AG04450 (cell line): ENCODE data around the gene ABCF2. TPM values are rescaled to one million over a fixed set of nuclear protein-coding genes. Genes with fewer than 3 reads are reported as not detected.

Experiments used
- CTCF ChIA-PET: fragments of 300-600, 350-600 bp; formaldehyde crosslinking; extraction: SDS; loops from one replicate; lab custom pipeline; 2022; ENCODE audit warnings: antibody characterized with exemption, inconsistent platforms; lab: Charles Lee
- POLR2A ChIA-PET: fragments of 350-600 bp; formaldehyde crosslinking; extraction: SDS; loops from one replicate; lab custom pipeline; 2021; ENCODE audit warnings: antibody characterized with exemption, inconsistent platforms; lab: Yijun Ruan, JAX
- DNase-seq: peaks from one replicate; pipeline ENCODE4 v3.0.0-alpha.2; 2011; ENCODE audit warnings: low read depth, low spot score
- H3K27ac ChIP-seq: one replicate; pipeline ENCODE4 v1.5.1; 2012; ENCODE audit warnings: low read depth, low read length, control low read depth
- H3K27me3 ChIP-seq: one replicate; pipeline ENCODE4 v1.6.0; 2012; ENCODE audit warnings: low read length; ENCODE audit not compliant: control insufficient read depth, insufficient read depth
- H3K4me3 ChIP-seq: 2 replicates; pipeline ENCODE4 v1.5.1; 2011; ENCODE audit warnings: mild to moderate bottlenecking, low read depth, low read length, control low read depth
- H3K9me3 ChIP-seq: 2 replicates; pipeline ENCODE4 v1.5.1; 2012; ENCODE audit warnings: low read length; ENCODE audit not compliant: control insufficient read depth, insufficient read depth
- polyA plus RNA-seq: library from polyadenylated mRNA; depleted of rRNA; stranded (reverse); fragments of >200 nt; gene quantifications from 2 replicates; pipeline ENCODE4 v1.2.3, GENCODE V29; 2011
- TF ChIP-seq, protein P1 (sequence below): IDR thresholded peaks from 2 replicates; pipeline ENCODE4 v1.5.1; 2011; ENCODE audit warnings: low read depth, low read length, control low read depth, inconsistent platforms

The ABCF2 gene
- polyA plus RNA-seq, 1 experiment: 31.0 TPM

DNA sequence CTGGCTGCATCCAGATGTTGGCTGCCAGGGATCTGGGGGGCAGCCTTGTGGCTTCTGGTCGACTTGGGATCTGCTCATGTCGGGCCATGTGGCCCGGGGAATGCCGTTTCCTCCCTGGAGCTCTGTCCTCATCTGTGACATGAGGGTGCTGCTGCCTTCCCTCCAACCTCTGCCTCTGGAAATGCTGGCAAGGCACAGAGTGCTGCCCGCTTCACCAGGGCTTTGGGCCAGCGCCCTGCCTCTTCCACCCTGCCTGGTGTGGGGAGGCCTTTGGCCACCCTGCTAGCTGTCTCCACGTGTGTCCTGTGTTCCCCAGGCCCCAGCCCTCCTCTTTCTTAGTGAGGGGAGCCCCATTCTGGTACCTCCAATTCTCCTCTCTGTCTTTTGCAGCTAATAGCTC is 27.3 kb upstream of the ABCF2 start:
- no peak for DNase-seq
- H3K4me3 ChIP-seq: no peak overlapping the region
- TF ChIP-seq, protein P1, sequence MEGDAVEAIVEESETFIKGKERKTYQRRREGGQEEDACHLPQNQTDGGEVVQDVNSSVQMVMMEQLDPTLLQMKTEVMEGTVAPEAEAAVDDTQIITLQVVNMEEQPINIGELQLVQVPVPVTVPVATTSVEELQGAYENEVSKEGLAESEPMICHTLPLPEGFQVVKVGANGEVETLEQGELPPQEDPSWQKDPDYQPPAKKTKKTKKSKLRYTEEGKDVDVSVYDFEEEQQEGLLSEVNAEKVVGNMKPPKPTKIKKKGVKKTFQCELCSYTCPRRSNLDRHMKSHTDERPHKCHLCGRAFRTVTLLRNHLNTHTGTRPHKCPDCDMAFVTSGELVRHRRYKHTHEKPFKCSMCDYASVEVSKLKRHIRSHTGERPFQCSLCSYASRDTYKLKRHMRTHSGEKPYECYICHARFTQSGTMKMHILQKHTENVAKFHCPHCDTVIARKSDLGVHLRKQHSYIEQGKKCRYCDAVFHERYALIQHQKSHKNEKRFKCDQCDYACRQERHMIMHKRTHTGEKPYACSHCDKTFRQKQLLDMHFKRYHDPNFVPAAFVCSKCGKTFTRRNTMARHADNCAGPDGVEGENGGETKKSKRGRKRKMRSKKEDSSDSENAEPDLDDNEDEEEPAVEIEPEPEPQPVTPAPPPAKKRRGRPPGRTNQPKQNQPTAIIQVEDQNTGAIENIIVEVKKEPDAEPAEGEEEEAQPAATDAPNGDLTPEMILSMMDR: no peak
- H3K27me3 ChIP-seq: peaks cover 19% of the 10 kb centered on the region
- H3K27ac ChIP-seq: no peak overlapping the region
- POLR2A ChIA-PET: no interaction called here
- CTCF ChIA-PET: interaction anchor here (1.1 kb wide), 1 partner anchor 12 kb away, joined by 3 read pairs; no protein-coding TSS in a partner anchor
- no peaks in the 10 kb centered on the region; the same call in 1 of the 2 replicates for H3K9me3 ChIP-seq

DNA sequence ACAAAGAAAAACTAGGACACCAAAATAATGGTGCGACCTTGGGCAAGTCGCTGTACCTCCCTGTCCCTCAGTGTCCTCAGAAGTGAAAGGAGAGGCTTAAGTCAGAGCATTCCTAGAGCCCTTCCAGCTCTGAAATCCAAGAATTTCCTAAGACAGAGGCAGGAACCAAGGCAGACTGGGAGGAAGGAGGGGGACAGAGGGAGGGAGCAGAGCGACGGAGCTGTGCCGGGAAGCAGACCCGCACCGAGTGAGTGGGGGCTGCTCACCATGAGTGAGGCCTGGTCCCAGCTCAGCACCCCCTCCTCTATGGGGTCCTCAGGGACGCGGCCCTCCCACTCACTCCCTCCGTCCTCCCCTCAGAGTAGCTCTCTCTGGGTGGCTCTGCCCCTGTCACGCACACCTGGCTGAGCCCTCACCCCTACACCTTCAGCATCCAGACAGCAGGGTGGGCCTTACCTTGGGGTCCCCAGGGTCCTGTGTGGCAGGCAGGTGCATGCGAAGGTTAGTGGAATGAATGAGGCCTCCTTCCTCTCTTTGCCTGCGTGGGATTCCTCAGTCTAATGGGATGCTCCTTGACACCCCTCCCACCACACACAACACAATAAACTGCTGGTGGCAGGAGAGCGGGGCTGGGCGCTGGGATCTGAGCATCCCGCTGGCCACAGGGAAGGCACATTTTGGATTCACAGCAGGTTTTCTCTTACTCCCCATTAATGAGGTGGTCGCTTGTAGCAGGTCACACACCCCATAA is 26.1 kb upstream of the ABCF2 start:
- DNase-seq: no peak

DNA sequence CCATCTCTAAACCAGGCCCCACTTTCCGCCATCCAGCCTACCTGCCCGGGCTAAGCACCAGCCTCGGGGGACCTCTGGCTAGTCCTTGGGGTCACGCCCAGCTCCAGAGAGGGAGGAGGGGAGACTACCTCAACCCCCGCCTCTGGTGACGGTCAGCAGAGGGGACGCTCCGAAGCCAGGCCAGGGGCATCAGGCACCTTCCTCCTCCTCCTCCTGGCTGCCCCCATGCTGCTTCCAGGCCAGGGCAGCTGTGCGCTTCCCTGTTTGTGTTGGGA is 25.5 kb upstream of the ABCF2 start:
- H3K27me3 ChIP-seq: peaks cover 8% of the 10 kb centered on the region
- peak overlapping the region; percentile 61 for H3K4me3 ChIP-seq
- CTCF ChIA-PET: interaction anchor here (0.6 to 3.1 kb wide), 7 partner anchors 9 to 142 kb away, joined by 3 to 16 read pairs (median 5); no protein-coding TSS in a partner anchor
- peak overlapping the region; percentile 85 for H3K27ac ChIP-seq
- H3K9me3 ChIP-seq: no peaks in the 10 kb centered on the region; the same call in 1 of the 2 replicates
- no peak for DNase-seq
- TF ChIP-seq, protein P1: no peak
- POLR2A ChIA-PET: interaction anchor here (1.0 to 1.6 kb wide), 4 partner anchors 9 to 49 kb away, joined by 3 to 7 read pairs (median 6); partner anchors contain the start of gene ABCF2

More for the DNA sequence above, 26.1 kb upstream of the ABCF2 start:
- peaks cover 14% of the 10 kb centered on the region for H3K27me3 ChIP-seq
- peak overlapping the region; percentile 61; the same call in 1 of the 2 replicates for H3K4me3 ChIP-seq
- POLR2A ChIA-PET: interaction anchor here (1.6 kb wide), 1 partner anchor 49 kb away, joined by 3 read pairs; no protein-coding TSS in a partner anchor
- H3K9me3 ChIP-seq: no peaks in the 10 kb centered on the region; the same call in 1 of the 2 replicates
- TF ChIP-seq, protein P1: no peak
- no peak overlapping the region for H3K27ac ChIP-seq
- CTCF ChIA-PET: interaction anchor here (1.5 to 3.1 kb wide), 4 partner anchors 10 to 142 kb away, joined by 5 to 16 read pairs (median 9); no protein-coding TSS in a partner anchor

DNA sequence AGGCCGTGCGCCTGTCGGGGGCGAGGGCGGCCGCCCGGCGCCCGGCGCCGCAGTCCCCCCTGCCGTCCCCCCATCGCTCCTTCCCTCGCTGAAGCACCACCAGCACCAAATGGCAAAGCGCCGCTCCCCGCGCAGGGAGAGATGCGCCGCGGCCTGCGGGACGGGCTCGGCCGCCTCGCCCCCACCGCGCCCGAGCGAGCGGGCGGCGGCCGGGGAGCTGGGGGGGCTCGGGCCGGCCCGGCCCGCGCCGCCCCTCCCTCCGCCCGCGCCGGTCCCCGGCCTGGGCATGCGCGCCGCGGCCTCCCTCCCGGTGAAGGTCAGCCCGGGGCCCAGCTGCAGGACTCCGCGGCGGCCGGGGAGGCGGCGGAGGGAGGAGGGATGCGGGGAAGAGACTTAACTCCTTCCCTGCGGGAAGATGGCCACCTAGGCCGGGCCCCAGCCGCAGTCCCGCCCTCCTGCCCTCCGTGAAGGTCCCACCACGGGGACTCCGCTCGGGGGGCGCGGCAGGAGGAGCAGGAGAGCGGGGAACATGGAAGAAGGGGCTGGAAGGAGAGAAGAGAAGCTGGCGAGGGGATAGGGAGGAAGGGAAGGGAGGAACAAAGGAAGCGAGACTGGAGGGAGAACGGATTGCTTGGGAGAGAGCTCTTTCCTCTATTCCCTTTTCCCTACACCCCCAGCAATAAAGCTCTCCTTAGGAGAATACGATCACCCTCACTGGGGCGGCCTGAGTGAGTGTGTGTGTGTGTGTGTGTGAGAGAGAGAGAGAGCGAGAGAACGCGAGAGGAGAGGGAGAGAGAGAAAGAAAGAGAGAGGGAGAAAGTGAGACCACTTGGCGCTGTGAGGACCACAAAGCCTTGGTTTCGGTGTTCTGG is 24.9 kb upstream of the ABCF2 start:
- DNase-seq: peak; percentile 33
- ChIA-PET CTCF (interaction anchor here (0.6 to 3.1 kb wide), 7 partner anchors 8 to 141 kb away, joined by 3 to 16 read pairs (median 5); no protein-coding TSS in a partner anchor), POLR2A (interaction anchor here (0.6 to 1.6 kb wide), 5 partner anchors 9 to 90 kb away, joined by 3 to 7 read pairs (median 5); partner anchors contain the start of genes ABCF2 and NUB1)
- Histone ChIP-seq H3K27me3 (peaks cover 5% of the 10 kb centered on the region), H3K9me3 (no peaks in the 10 kb centered on the region; the same call in 1 of the 2 replicates), H3K4me3 (peak overlapping the region; percentile 61), H3K27ac (peak overlapping the region; percentile 85)
- TF ChIP-seq, protein P1: no peak
